HG03097 (cell line): ENCODE data around the gene GRAP2.

ENCODE experiments used
- ATAC-seq: cut with Tn5 transposase; IDR thresholded peaks from one replicate; pipeline ENCODE4 v1.9.1; 2021; ENCODE audit not compliant: unreplicated experiment, low FRiP score

GRAP2 gene

GRCh38 chr22:39923696-39924095 is 22.8 kb downstream of the GRAP2 start:
- no peak for ATAC-seq

- ATAC-seq = no peak
Observed at GRCh38 chr22:39924286-39924685, 23.4 kb downstream of the GRAP2 start.

GRCh38 chr22:39925273-39925672 is 24.4 kb downstream of the GRAP2 start:
- no peak for ATAC-seq

GRCh38 chr22:39925909-39926679 is 25.2 kb downstream of the GRAP2 start:
- ATAC-seq = no peak

GRCh38 chr22:39926753-39927152 is 25.9 kb downstream of the GRAP2 start:
- ATAC-seq = no peak

DNA sequence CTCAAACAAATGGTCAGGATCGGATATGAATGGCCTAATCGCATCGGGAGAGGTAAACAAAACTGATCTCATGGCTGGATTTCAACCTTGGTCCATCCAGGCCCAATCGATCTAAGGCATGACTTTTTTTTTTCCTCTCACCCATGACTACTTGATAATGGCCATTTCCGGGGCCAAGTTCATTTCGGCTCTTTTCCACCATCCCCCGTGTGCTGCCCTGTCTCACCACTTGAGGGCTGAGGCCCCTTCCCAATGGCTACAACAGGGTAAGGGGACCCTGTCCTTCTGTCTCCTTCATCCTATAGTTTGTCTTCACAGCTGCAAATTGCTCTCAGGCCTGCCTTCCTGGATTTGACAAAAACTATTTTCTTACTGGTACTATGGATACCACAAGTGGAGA is 26.7 kb downstream of the GRAP2 start:
- ATAC-seq = no peak

DNA sequence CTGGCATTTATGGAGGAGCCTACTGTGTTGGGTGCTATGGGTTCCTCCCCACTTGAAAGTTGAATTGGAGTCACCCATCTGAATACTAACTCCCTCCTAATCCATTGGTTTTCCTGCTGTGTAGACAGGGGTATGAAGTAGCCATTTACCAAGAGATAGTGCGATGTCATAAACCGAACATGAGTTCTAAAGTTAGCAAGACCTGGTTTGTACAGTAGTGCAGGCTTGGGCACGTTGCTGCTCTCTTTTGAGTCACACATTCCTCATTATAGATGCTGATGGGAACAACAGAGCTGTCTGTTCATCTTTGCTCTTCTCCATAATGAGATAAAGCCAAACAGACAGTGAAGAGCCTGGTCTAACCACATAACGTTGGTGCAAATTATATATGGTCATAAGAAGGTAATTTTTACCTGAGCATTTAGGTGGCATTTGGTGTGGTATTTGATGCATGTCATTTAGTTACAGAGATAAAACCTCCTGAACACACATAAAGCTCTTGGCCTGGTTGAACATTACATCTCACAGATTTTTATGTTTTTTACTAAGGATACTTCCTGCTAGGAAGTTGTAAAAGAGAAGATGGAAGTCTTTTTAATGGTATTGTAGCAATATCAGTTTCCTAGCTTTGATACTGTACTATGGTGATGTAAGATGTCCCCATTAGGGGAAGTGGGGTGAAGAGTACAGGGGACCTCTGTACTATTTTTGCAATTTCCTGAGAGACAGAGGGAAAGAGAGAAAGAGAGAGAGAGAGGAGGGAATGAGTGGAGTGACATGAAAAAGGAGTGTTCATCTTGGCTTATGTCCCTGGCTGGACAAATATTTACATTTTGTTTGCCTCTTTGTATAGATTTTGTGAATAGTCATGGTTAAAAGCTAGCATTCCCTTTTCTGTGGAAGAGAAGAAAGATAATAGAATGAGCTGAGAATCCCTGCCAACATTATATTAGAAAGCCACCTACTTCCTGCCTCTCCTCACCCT is 27.9 kb downstream of the GRAP2 start:
- ATAC-seq = no peak

- ATAC-seq = no peak
Observed at GRCh38 chr22:39931251-39931650, 30.4 kb downstream of the GRAP2 start.

GRCh38 chr22:39932166-39932565 is 31.3 kb downstream of the GRAP2 start:
- ATAC-seq = no peak

- ATAC-seq = no peak
Observed at GRCh38 chr22:39932918-39933649, 32.2 kb downstream of the GRAP2 start.

DNA sequence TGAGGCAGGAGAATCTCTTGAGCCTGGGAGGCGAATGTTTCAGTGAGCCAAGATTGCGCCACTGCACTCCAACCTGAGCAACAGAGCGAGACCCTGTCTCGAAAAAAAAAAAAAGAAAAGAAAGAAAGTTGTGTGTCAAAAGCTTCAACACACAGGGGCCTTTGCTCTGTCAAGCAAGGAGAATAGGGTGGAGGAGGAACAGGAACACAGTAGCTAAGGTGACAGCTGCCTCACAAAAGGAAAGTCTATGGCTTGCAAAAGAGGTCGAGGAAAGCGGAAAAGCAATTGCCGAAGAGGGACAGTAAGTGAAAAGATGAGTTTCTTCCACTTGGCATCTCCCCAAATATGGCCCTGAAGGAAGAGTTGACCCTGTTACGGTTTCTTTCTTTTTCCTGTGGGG is 32.9 kb downstream of the GRAP2 start:
- ATAC-seq = no peak

DNA sequence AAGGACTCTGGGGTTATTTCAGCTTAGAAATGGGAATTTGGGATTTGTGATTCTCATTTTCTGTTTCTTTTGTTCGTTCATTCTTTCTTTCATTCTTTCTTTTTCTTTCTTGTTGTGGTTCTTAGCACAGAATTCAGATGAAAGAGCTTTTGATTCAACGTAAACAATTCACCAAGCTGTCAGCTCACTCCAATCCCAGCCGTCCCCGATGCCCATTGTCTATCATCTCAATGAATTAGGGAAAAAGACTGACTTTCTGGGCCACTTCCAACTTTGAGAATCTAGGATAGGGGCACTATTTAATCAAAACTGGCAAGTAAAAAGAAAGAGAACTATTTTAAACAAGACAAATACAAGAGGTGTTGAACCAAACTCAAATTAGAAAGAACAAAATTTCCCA is 34.2 kb downstream of the GRAP2 start:
- ATAC-seq = no peak

DNA sequence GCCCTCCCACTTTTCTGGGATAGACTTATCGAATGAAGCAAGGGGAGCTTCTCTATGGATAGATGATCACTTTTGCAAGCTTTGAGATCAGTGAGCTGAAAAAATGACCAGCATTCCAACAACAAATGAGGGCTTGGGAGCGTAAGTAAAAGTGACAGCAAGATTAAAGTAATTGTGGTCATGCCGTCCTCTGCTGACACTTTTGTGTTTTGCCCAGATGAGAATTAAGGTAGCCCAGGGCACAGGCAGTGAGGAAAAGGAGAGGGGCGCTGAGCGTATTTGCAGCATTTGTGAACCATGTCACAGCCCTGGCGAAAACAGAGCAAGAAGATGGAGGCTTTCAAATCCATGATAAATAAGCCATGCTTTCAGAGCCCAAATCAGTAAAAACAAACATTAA is 34.7 kb downstream of the GRAP2 start:
- ATAC-seq = no peak

DNA sequence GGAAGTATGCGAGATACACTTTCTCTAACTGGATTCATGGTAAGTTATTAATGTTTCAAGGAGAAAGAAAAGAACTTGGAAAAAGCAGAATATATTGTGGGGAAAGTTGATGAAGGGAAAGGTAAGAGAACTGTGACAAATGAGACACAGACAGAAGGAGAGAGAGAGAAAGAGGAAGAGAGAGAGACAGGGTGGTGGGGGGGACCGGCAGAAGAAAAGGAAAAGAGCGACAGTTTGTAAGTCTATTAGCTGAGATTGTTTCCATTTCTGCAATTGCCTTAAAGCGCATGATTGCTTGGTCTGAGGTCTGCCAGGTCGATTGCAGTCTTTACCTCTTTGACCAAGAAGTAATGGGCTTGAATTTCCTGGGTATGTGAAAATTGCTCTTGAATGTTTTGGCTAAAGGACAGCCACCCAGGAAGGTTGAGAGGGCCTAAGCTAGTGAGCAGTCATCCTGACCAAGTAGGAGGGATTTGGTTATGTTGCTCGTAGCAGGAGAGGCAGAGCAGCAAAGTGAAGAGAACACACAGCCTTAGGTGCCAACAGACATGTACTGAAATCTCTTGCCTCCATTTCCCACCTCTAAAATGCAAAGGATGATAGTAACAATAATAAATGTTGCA is 35.8 kb downstream of the GRAP2 start:
- ATAC-seq = no peak

DNA sequence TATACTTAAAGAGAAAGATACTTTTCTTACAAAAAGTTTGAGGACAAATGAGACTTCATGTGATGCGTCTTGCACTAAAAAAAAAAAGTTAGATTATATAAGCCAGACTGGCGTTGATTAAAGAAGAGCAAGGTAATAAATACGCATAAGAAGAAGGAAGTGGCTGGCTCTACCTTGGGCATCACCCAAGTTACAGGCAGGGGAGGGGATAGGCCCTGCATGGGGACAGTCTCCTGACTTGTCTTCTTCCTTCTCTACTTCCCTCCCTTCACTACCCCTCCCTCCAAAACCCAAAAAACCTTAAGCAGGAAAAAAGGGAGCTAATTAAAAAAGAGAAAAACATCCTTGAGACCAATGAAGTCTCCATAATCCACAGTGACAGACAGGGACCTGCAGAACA is 37.0 kb downstream of the GRAP2 start:
- ATAC-seq = no peak

- no peak for ATAC-seq
Observed at GRCh38 chr22:39938509-39939111, 37.7 kb downstream of the GRAP2 start.

GRCh38 chr22:39939830-39940229 is 38.9 kb downstream of the GRAP2 start:
- no peak for ATAC-seq

DNA sequence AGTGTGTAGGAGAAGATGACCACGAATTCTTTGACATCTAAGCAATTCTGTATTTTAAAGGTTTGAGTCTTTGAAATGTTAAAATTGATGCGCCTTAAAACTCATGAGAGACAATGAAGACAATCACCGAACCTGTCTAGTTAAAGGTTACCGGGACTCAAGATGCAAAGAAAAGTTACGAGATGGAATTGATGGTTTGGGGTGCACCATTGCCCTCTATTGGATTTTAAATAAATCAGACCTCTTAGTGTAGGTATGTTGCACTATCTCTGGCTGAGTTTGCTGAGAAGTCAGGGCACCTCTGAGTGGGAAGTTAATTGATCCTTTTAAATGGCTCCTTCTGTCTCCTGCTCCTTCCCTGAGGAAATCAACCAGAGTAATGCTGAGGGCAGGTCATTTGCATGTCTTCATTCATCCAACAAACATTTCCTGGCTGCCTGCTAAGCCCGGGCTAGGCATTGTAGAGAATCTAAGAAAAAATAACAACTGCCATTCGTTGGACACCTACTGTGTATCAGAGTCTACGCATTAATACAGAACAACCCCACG is 39.9 kb downstream of the GRAP2 start:
- ATAC-seq = no peak

DNA sequence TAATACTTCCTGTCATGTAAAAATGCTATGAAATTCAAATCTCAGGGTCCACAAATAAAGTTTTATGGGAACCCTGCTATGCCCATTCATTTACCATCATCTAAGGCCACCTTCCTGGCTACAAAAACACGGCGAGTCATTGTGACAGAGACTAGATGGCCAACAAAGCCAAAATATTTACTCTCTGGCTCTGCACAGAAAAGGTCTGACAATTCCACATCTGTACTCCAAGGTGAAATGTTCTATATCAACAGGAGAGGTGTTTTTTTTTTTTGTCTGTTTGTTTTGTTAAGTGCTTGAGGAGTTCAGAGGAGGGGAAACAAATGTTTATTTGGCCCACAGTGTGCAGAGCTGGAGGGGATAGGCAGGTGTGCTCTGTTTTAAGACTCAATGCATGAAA is 40.7 kb downstream of the GRAP2 start:
- ATAC-seq = no peak
